HEK293 (cell line): ENCODE measurements around the gene GDE1.

Source experiments
- CTCF ChIA-PET: fragments of 350-600 bp; formaldehyde crosslinking; extraction: SDS; loops from one replicate; lab custom pipeline; 2021; ENCODE audit warnings: antibody characterized with exemption; lab: Yijun Ruan, JAX
- POLR2A ChIA-PET: fragments of 300-600 bp; formaldehyde crosslinking; extraction: SDS; loops from one replicate; lab custom pipeline; 2020; ENCODE audit warnings: antibody characterized with exemption, inconsistent platforms; lab: Yijun Ruan, JAX
- H3K27ac ChIP-seq: fragments of 200-500 bp; sonication (Bioruptor generic); 2 replicates; pipeline ENCODE4 v1.5.1; 2014; ENCODE audit warnings: low read depth, low read length, control low read depth, inconsistent platforms; ENCODE audit errors: extremely low read depth
- H3K36me3 ChIP-seq, 2 experiments: fragments of 200-500 bp in 1 of 2; sonication (Bioruptor generic) in 1 of 2; 1 replicate in 1 of 2; 2 replicates in 1 of 2; pipeline ENCODE4 v1.5.1; 2014 to 2017; ENCODE audit warnings: inconsistent platforms in 2 of 2, low read length in 2 of 2; ENCODE audit not compliant: control insufficient read depth in 2 of 2, insufficient read depth in 1 of 2
- H3K4me1 ChIP-seq: fragments of 200-500 bp; sonication (Bioruptor generic); 2 replicates; pipeline ENCODE4 v1.5.1; 2014; ENCODE audit warnings: mild to moderate bottlenecking, low read length, inconsistent platforms; ENCODE audit not compliant: control insufficient read depth, insufficient read depth
- H3K4me3 ChIP-seq: 2 replicates; pipeline ENCODE4 v1.5.1; 2011; ENCODE audit warnings: low read depth, mild to moderate bottlenecking, control low read depth, low read length, moderate library complexity
- H3K9me3 ChIP-seq: fragments of 200-500 bp; sonication (Bioruptor generic); 2 replicates; pipeline ENCODE4 v1.5.1; 2014; ENCODE audit warnings: low read depth, low read length, inconsistent platforms; ENCODE audit not compliant: control insufficient read depth, insufficient read depth
- KLF9 ChIP-seq: fragments of 450-650 bp; formaldehyde crosslinking; IDR thresholded peaks from 2 replicates; pipeline ENCODE4 v1.5.1; 2016; ENCODE audit warnings: missing biosample characterization, missing genetic modification characterization, low read depth
- PRDM1 ChIP-seq: fragments of 450-650 bp; formaldehyde crosslinking; IDR thresholded peaks from 2 replicates; pipeline ENCODE4; 2016; ENCODE audit warnings: missing biosample characterization, missing genetic modification characterization
- SCRT2 ChIP-seq: fragments of 450-650 bp; formaldehyde crosslinking; IDR thresholded peaks from 2 replicates; pipeline ENCODE4 v1.5.1; 2016; ENCODE audit warnings: missing biosample characterization, missing genetic modification characterization
- SETDB1 ChIP-seq: IDR thresholded peaks from one replicate; pipeline ENCODE4 v1.6.1; 2017; ENCODE audit warnings: mild to moderate bottlenecking, low read length, moderate library complexity, mixed read lengths; ENCODE audit not compliant: insufficient read length
- ZBTB11 ChIP-seq: fragments of 450-650 bp; formaldehyde crosslinking; conservative IDR thresholded peaks from 2 replicates; pipeline ENCODE4 v1.5.1; 2016; ENCODE audit warnings: low read depth, missing biosample characterization, missing genetic modification characterization
- ZBTB7A ChIP-seq: fragments of 450-650 bp; formaldehyde crosslinking; IDR thresholded peaks from 2 replicates; pipeline ENCODE4 v1.5.1; 2016; ENCODE audit warnings: low read depth, missing biosample characterization, missing genetic modification characterization
- ZFP3 ChIP-seq: fragments of 450-650 bp; formaldehyde crosslinking; IDR thresholded peaks from 2 replicates; pipeline ENCODE4 v1.5.1; 2016; ENCODE audit warnings: low read depth, missing biosample characterization, missing genetic modification characterization
- ZFP37 ChIP-seq: fragments of 450-650 bp; formaldehyde crosslinking; IDR thresholded peaks from 2 replicates; pipeline ENCODE4 v1.5.1; 2016; ENCODE audit warnings: missing biosample characterization, missing genetic modification characterization
- ZNF157 ChIP-seq: fragments of 450-650 bp; formaldehyde crosslinking; IDR thresholded peaks from 2 replicates; pipeline ENCODE4 v1.5.1; 2016; ENCODE audit warnings: missing biosample characterization, missing genetic modification characterization
- ZNF174 ChIP-seq: fragments of 450-650 bp; formaldehyde crosslinking; IDR thresholded peaks from 2 replicates; pipeline ENCODE4 v1.5.0; 2017; ENCODE audit warnings: missing biosample characterization, mild to moderate bottlenecking, missing genetic modification characterization
- ZNF274 ChIP-seq, 2 experiments: fragments of 200-500 bp in 1 of 2; fragments of 450-650 bp in 1 of 2; sonication (Bioruptor generic) in 1 of 2; formaldehyde crosslinking in 1 of 2; IDR thresholded peaks; 2 replicates each; pipeline versions ENCODE4 v1.5.1 to v1.6.1; 2014 to 2016; ENCODE audit warnings: borderline replicate concordance in 1 of 2, inconsistent platforms in 1 of 2, low read length in 1 of 2, missing biosample characterization in 1 of 2, missing genetic modification characterization in 1 of 2
- ZNF354C ChIP-seq: fragments of 450-650 bp; formaldehyde crosslinking; IDR thresholded peaks from 2 replicates; pipeline ENCODE4 v1.5.1; 2016; ENCODE audit warnings: missing biosample characterization, missing genetic modification characterization, low read depth, borderline replicate concordance
- ZNF394 ChIP-seq: fragments of 450-650 bp; formaldehyde crosslinking; IDR thresholded peaks from 2 replicates; pipeline ENCODE4 v1.5.1; 2016; ENCODE audit warnings: missing biosample characterization, missing genetic modification characterization, mild to moderate bottlenecking, moderate library complexity, borderline replicate concordance
- ZNF398 ChIP-seq: fragments of 450-650 bp; formaldehyde crosslinking; IDR thresholded peaks from 2 replicates; pipeline ENCODE4 v1.5.1; 2017; ENCODE audit warnings: missing biosample characterization, missing genetic modification characterization
- ZNF530 ChIP-seq: fragments of 450-650 bp; formaldehyde crosslinking; IDR thresholded peaks from 2 replicates; pipeline ENCODE4 v1.5.1; 2016; ENCODE audit warnings: low read depth, missing biosample characterization, missing genetic modification characterization
- ZNF548 ChIP-seq: fragments of 450-650 bp; formaldehyde crosslinking; IDR thresholded peaks from 2 replicates; pipeline ENCODE4 v1.5.1; 2016; ENCODE audit warnings: missing biosample characterization, missing genetic modification characterization
- ZNF558 ChIP-seq: fragments of 450-650 bp; formaldehyde crosslinking; IDR thresholded peaks from 2 replicates; pipeline ENCODE4 v1.5.1; 2016; ENCODE audit warnings: missing biosample characterization, missing genetic modification characterization
- ZNF600 ChIP-seq: fragments of 450-650 bp; formaldehyde crosslinking; IDR thresholded peaks from 2 replicates; pipeline ENCODE4 v1.5.1; 2016; ENCODE audit warnings: missing biosample characterization, missing genetic modification characterization
- ZNF610 ChIP-seq: fragments of 450-650 bp; formaldehyde crosslinking; IDR thresholded peaks from 2 replicates; pipeline ENCODE4 v1.5.1; 2016; ENCODE audit warnings: missing biosample characterization, missing genetic modification characterization, borderline replicate concordance
- ZNF624 ChIP-seq: fragments of 450-650 bp; formaldehyde crosslinking; IDR thresholded peaks from 2 replicates; pipeline ENCODE4 v1.5.1; 2017; ENCODE audit warnings: missing biosample characterization, missing genetic modification characterization
- ZNF658 ChIP-seq: fragments of 450-650 bp; formaldehyde crosslinking; IDR thresholded peaks from 2 replicates; pipeline ENCODE4; 2016; ENCODE audit warnings: missing biosample characterization, missing genetic modification characterization
- ZNF777 ChIP-seq: fragments of 450-650 bp; formaldehyde crosslinking; IDR thresholded peaks from 2 replicates; pipeline ENCODE4 v1.5.1; 2017; ENCODE audit warnings: missing biosample characterization, missing genetic modification characterization, borderline replicate concordance
- ZSCAN4 ChIP-seq: fragments of 450-650 bp; formaldehyde crosslinking; IDR thresholded peaks from 2 replicates; pipeline ENCODE4 v1.5.1; 2017; ENCODE audit warnings: missing biosample characterization, missing genetic modification characterization

The GDE1 gene

GRCh38 chr16:19527161-19527560, 5.3 kb upstream of the GDE1 start:
- H3K27ac ChIP-seq, result no peak overlapping the region
- H3K9me3 ChIP-seq, result no peaks in the 10 kb centered on the region
- CTCF ChIA-PET, result no interaction called here
- no peak overlapping the region for H3K4me3 ChIP-seq
- POLR2A ChIA-PET, result no interaction called here
- no peak for TF ChIP-seq ZNF394
- TF ChIP-seq ZBTB11, result no peak
- TF ChIP-seq ZNF530 (tag by site-specific recombination), result no peak
- TF ChIP-seq ZBTB7A (tag by site-specific recombination), result no peak
- no peak for TF ChIP-seq ZNF558 (tag by site-specific recombination)
- no peak for TF ChIP-seq ZNF624 (tag by site-specific recombination)
- no peak for TF ChIP-seq SCRT2 (tag by site-specific recombination)
- TF ChIP-seq ZNF174 (tag by site-specific recombination), result no peak
- TF ChIP-seq ZNF610 (tag by site-specific recombination), result no peak
- no peak for TF ChIP-seq ZNF274 (IDR thresholded peaks at IDR 0.05; ENCODE audit: low read length)
- TF ChIP-seq ZNF274 (tag by site-specific recombination; IDR thresholded peaks at IDR 0.05; ENCODE audit: borderline replicate concordance), result no peak
- TF ChIP-seq ZSCAN4 (tag by site-specific recombination), result no peak
- no peak for TF ChIP-seq ZFP37 (tag by site-specific recombination)
- TF ChIP-seq SETDB1, result no peak
- TF ChIP-seq ZNF548 (tag by site-specific recombination), result no peak
- TF ChIP-seq ZNF398, result no peak
- no peak for TF ChIP-seq ZNF658
- no peak for TF ChIP-seq ZNF600 (tag by site-specific recombination)
- no peak for TF ChIP-seq ZNF354C (tag by site-specific recombination)
- peaks cover 10% of the 10 kb centered on the region; the same call in 1 of the 2 replicates for H3K4me1 ChIP-seq
- H3K36me3 ChIP-seq, result peaks cover 14 to 37% of the 10 kb centered on the region in 2 experiments

GRCh38 chr16:19525385-19525723, 3.5 kb upstream of the GDE1 start:
- ChIA-PET POLR2A (interaction anchor here (0.6 to 2.5 kb wide), 3 partner anchors 12 to 30 kb away, joined by 3 to 25 read pairs (median 3); partner anchors contain the start of gene VPS35L), CTCF (interaction anchor here (0.7 to 1.7 kb wide), 5 partner anchors 23 to 58 kb away, joined by 3 to 10 read pairs (median 5); partner anchors contain the start of gene VPS35L)
- Histone ChIP-seq H3K36me3 (peaks cover 12 to 26% of the 10 kb centered on the region in 2 experiments), H3K4me3 (peak overlapping the region; percentile 95), H3K9me3 (no peaks in the 10 kb centered on the region), H3K4me1 (peaks cover 10% of the 10 kb centered on the region; the same call in 1 of the 2 replicates), H3K27ac (peak overlapping the region; percentile 68; the same call in 1 of the 2 replicates)
- peak; percentile 61 for TF ChIP-seq PRDM1 (tag by site-specific recombination)
- no peak for TF ChIP-seq ZFP3 (tag by site-specific recombination)
- no peak for TF ChIP-seq ZNF157 (tag by site-specific recombination)
- no peak for TF ChIP-seq KLF9 (tag by site-specific recombination)
- TF ChIP-seq ZNF777 (tag by site-specific recombination), result no peak
